Tibial nerve (tissue), 4 donors: ENCODE data around the gene NAA60.

Experiments used
- EP300 ChIP-seq, 2 donors: sonication (generic); formaldehyde crosslinking; IDR thresholded peaks; one replicate each; pipeline ENCODE4 v1.6.1; 2017; ENCODE audit warnings: antibody characterized with exemption in 2 of 2, mild to moderate bottlenecking in 1 of 2
- POLR2A ChIP-seq, 2 donors: fragments of 450-650 bp; IDR thresholded peaks; one replicate each; pipeline ENCODE4 v1.6.1; 2017; ENCODE audit warnings: antibody characterized with exemption in 2 of 2, mild to moderate bottlenecking in 2 of 2, moderate library complexity in 2 of 2
- TF ChIP-seq, protein P1 (sequence below), 5 experiments: fragments of 200-600 bp in 3 of 5; fragments of 450-650 bp in 2 of 5; sonication (generic) in 3 of 5; IDR thresholded peaks; one replicate each; pipeline ENCODE4 v1.5.1; 2016 to 2019; ENCODE audit warnings: antibody characterized with exemption in 5 of 5, mild to moderate bottlenecking in 3 of 5, moderate library complexity in 2 of 5

DNA sequence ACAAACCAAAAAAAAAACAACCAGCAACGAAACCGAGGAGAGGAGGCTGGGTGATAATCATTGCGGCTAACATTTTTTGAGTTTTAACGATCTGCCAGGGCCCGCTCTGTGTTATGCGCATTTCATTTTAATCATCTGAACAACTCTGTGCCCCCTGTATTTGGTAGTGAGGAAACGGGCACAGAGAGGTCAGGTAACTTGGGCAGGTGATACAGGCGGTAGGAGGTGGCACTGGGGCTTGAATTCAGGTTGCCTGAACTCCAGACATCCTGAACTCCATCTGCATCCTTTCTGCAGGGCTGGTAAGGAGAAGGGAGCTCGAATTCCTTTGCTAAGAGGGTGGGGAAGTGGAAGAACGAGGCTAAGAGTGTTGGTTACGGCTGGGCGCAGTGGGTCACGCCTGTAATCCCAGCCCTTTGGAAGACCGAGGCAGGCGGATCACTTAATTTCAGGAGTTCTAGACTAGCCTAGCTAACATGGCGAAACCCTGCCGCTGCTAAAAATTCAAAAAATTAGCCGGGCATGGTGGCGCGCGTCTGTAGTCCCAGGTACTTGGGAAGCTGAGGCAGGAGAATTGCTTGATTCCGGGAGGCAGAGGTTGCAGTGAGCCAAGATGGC, 58.4 kb downstream of the NAA60 start:
- TF ChIP-seq, protein P1, sequence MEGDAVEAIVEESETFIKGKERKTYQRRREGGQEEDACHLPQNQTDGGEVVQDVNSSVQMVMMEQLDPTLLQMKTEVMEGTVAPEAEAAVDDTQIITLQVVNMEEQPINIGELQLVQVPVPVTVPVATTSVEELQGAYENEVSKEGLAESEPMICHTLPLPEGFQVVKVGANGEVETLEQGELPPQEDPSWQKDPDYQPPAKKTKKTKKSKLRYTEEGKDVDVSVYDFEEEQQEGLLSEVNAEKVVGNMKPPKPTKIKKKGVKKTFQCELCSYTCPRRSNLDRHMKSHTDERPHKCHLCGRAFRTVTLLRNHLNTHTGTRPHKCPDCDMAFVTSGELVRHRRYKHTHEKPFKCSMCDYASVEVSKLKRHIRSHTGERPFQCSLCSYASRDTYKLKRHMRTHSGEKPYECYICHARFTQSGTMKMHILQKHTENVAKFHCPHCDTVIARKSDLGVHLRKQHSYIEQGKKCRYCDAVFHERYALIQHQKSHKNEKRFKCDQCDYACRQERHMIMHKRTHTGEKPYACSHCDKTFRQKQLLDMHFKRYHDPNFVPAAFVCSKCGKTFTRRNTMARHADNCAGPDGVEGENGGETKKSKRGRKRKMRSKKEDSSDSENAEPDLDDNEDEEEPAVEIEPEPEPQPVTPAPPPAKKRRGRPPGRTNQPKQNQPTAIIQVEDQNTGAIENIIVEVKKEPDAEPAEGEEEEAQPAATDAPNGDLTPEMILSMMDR (IDR thresholded peaks at IDR 0.05) = no peak
- no peak for TF ChIP-seq POLR2A (IDR thresholded peaks at IDR 0.05)
- no peak for TF ChIP-seq EP300 (IDR thresholded peaks at IDR 0.05)
